Nephron (organoid): ENCODE data around the gene GTF3C2.

Experiments
- H3K27ac Mint-ChIP-seq, 3 experiments: 2 replicates each; pipeline ENCODE4 v1.8.0; 2020; ENCODE audit warnings: mixed read lengths in 3 of 3, mild to moderate bottlenecking in 2 of 3, moderate library complexity in 1 of 3
- H3K27me3 Mint-ChIP-seq: 2 replicates; pipeline ENCODE4 v1.8.0; 2021; ENCODE audit warnings: low read depth, mild to moderate bottlenecking, moderate library complexity, mixed read lengths
- H3K36me3 Mint-ChIP-seq: 2 replicates; pipeline ENCODE4 v1.8.0; 2020; ENCODE audit warnings: low read depth, mixed read lengths
- H3K4me1 Mint-ChIP-seq: 2 replicates; pipeline ENCODE4 v1.8.0; 2020; ENCODE audit warnings: mixed read lengths
- H3K4me3 Mint-ChIP-seq, 3 experiments: 2 replicates each; pipeline ENCODE4 v1.8.0; 2020; ENCODE audit warnings: mild to moderate bottlenecking in 3 of 3, mixed read lengths in 3 of 3, moderate library complexity in 2 of 3
- H3K9me3 Mint-ChIP-seq: 2 replicates; pipeline ENCODE4 v1.8.0; 2020; ENCODE audit warnings: mixed read lengths
- CTCF ChIP-seq, 3 experiments: fragments of 200-600 bp; sonication (generic); IDR thresholded peaks; one replicate each; pipeline ENCODE4 v1.5.0; 2021; ENCODE audit warnings: antibody characterized with exemption in 3 of 3; ENCODE audit not compliant: unreplicated experiment in 3 of 3

Gene GTF3C2

GRCh38 chr2:27288610-27289009, 68.0 kb downstream of the GTF3C2 start:
- Mint-ChIP-seq H3K4me3 (no peak overlapping the region), H3K4me1 (peaks cover 38% of the 10 kb centered on the region), H3K27me3 (peaks cover 45% of the 10 kb centered on the region), H3K27ac (no peak overlapping the region), H3K36me3 (no peaks in the 10 kb centered on the region), H3K9me3 (no peaks in the 10 kb centered on the region)
- no peak for TF ChIP-seq CTCF (IDR thresholded peaks at IDR 0.05; ENCODE audit: unreplicated experiment in 3 of 3)

GRCh38 chr2:27285481-27285880, 71.1 kb downstream of the GTF3C2 start:
- H3K27ac Mint-ChIP-seq, result no peak overlapping the region
- H3K27me3 Mint-ChIP-seq, result peaks cover 33% of the 10 kb centered on the region
- peak overlapping the region in 2 of 3 experiments; percentile 7 to 81 for H3K4me3 Mint-ChIP-seq
- no peak for TF ChIP-seq CTCF (IDR thresholded peaks at IDR 0.05; ENCODE audit: unreplicated experiment in 3 of 3)
- peaks cover 56% of the 10 kb centered on the region for H3K4me1 Mint-ChIP-seq
- no peaks in the 10 kb centered on the region for H3K36me3 Mint-ChIP-seq
- H3K9me3 Mint-ChIP-seq, result no peaks in the 10 kb centered on the region

- Mint-ChIP-seq H3K27me3 (peaks cover 33% of the 10 kb centered on the region), H3K36me3 (no peaks in the 10 kb centered on the region), H3K9me3 (no peaks in the 10 kb centered on the region), H3K27ac (peak overlapping the region in 1 of 3 experiments; percentile 4), H3K4me3 (peak overlapping the region; percentile 5 to 81 (median 7)), H3K4me1 (peaks cover 59% of the 10 kb centered on the region)
- TF ChIP-seq CTCF (IDR thresholded peaks at IDR 0.05; ENCODE audit: unreplicated experiment in 3 of 3), result no peak
These were observed 71.6 kb downstream of the GTF3C2 start for GRCh38 chr2:27284996-27285395.

GRCh38 chr2:27282892-27283291, 73.7 kb downstream of the GTF3C2 start:
- Mint-ChIP-seq H3K4me3 (peak overlapping the region; percentile 67 to 91 (median 81)), H3K9me3 (no peaks in the 10 kb centered on the region), H3K27ac (peak overlapping the region; percentile 69 to 95 (median 74)), H3K27me3 (peaks cover 32% of the 10 kb centered on the region), H3K4me1 (peaks cover 54% of the 10 kb centered on the region), H3K36me3 (no peaks in the 10 kb centered on the region)
- TF ChIP-seq CTCF (IDR thresholded peaks at IDR 0.05; ENCODE audit: unreplicated experiment in 3 of 3), result no peak

GRCh38 chr2:27281855-27282559, 74.6 kb downstream of the GTF3C2 start, which contains the start of gene TRIM54:
Gene TRIM54, plus strand, starts transcription at chr2:27282429. Its CDS starts 303 bp downstream, at chr2:27282732.
- peak within 1 kb of the TSS; percentile 67 to 91 (median 81) for H3K4me3 Mint-ChIP-seq
- no peak for TF ChIP-seq CTCF (IDR thresholded peaks at IDR 0.05; ENCODE audit: unreplicated experiment in 3 of 3)
- no peaks in the 10 kb centered on the region for H3K9me3 Mint-ChIP-seq
- peaks cover 37% of the 10 kb centered on the region for H3K27me3 Mint-ChIP-seq
- H3K27ac Mint-ChIP-seq, result peak within 1 kb of the TSS; percentile 69 to 95 (median 74)
- peaks cover 52% of the 10 kb centered on the region for H3K4me1 Mint-ChIP-seq
- no peaks in the 10 kb centered on the region for H3K36me3 Mint-ChIP-seq

GRCh38 chr2:27281442-27281841, 75.1 kb downstream of the GTF3C2 start:
- no peaks in the 10 kb centered on the region for H3K36me3 Mint-ChIP-seq
- peaks cover 32% of the 10 kb centered on the region for H3K27me3 Mint-ChIP-seq
- no peak for TF ChIP-seq CTCF (IDR thresholded peaks at IDR 0.05; ENCODE audit: unreplicated experiment in 3 of 3)
- H3K27ac Mint-ChIP-seq, result peak overlapping the region; percentile 69 to 95 (median 74)
- H3K4me1 Mint-ChIP-seq, result peaks cover 50% of the 10 kb centered on the region
- H3K4me3 Mint-ChIP-seq, result peak overlapping the region; percentile 67 to 91 (median 81)
- H3K9me3 Mint-ChIP-seq, result no peaks in the 10 kb centered on the region
